H1 (cell line): Measurements from ENCODE around the gene MYH7B.

Experiments used
- CTCF ChIP-seq, 3 experiments: IDR thresholded peaks; 1 replicate in 2 of 3; 2 replicates in 1 of 3; pipeline versions ENCODE4 v1.5.1 to v1.6.1; 2011; ENCODE audit warnings: low read length in 3 of 3, mild to moderate bottlenecking in 3 of 3, inconsistent platforms in 2 of 3, low read depth in 1 of 3, moderate library complexity in 1 of 3; ENCODE audit not compliant: insufficient read depth in 1 of 3; ENCODE audit errors: control extremely low read depth in 1 of 3
- POLR2A ChIP-seq, 2 experiments: IDR thresholded peaks; 1 replicate in 1 of 2; 2 replicates in 1 of 2; pipeline ENCODE4 v1.6.1; 2011; ENCODE audit warnings: low read depth in 2 of 2, low read length in 2 of 2, mild to moderate bottlenecking in 2 of 2; ENCODE audit errors: control extremely low read depth in 1 of 2
- RXRA ChIP-seq: IDR thresholded peaks from 2 replicates; pipeline ENCODE4 v1.6.1; 2011; ENCODE audit warnings: low read depth, mild to moderate bottlenecking, low read length, moderate library complexity; ENCODE audit not compliant: insufficient read depth

DNA sequence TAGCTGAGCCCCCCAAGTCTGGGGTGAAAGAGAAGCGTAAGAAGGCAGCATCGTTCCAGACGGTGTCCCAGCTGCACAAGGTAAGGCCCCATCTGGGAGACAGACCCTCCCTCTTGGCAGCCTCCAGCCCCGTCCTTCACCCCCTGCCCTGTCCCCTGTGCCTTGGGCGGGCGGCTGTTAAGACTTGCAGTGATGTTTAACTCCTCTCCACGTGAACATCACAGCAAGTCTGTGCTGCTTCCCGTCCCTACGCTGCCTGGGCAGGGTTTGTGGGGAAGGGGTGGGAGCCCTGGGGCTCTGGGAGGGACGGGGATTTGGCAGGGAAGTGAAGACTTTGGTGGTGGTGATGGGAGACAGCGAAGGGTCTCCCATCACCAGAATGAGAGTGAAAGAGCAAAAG lies 34.6 kb downstream of the MYH7B start:
- TF ChIP-seq POLR2A (IDR thresholded peaks at IDR 0.05; ENCODE audit: control extremely low read depth in 1 of 2, low read depth in 2 of 2, low read length in 2 of 2) (no peak), CTCF (IDR thresholded peaks at IDR 0.05; ENCODE audit: control extremely low read depth in 1 of 3, insufficient read depth in 1 of 3, low read depth in 1 of 3, low read length in 3 of 3) (no peak), RXRA (no peak)
